Nephron progenitor cell (in vitro differentiated cells): ENCODE measurements around the gene COX18.

ENCODE experiments used
- DNase-seq: peaks from one replicate; pipeline ENCODE4 v3.0.0; 2021
- H3K27ac Mint-ChIP-seq: 2 replicates; pipeline ENCODE4 v1.8.0; 2021; ENCODE audit warnings: mild to moderate bottlenecking, moderate library complexity, mixed read lengths
- H3K27me3 Mint-ChIP-seq: 2 replicates; pipeline ENCODE4 v1.8.0; 2021; ENCODE audit warnings: mild to moderate bottlenecking, low read depth, mixed read lengths; ENCODE audit not compliant: poor library complexity
- H3K36me3 Mint-ChIP-seq: 2 replicates; pipeline ENCODE4 v1.8.0; 2021; ENCODE audit warnings: low read depth, mixed read lengths
- H3K4me1 Mint-ChIP-seq: 2 replicates; pipeline ENCODE4 v1.8.0; 2021; ENCODE audit warnings: mixed read lengths
- H3K4me3 Mint-ChIP-seq: 2 replicates; pipeline ENCODE4 v1.8.0; 2021; ENCODE audit warnings: mild to moderate bottlenecking, moderate library complexity, mixed read lengths
- H3K9me3 Mint-ChIP-seq: 2 replicates; pipeline ENCODE4 v1.8.0; 2021; ENCODE audit warnings: mild to moderate bottlenecking, moderate library complexity, mixed read lengths
- TF ChIP-seq, protein P1 (sequence below): fragments of 200-600 bp; sonication (generic); IDR thresholded peaks from 2 replicates; pipeline ENCODE4 v1.5.0; 2021; ENCODE audit warnings: antibody characterized with exemption

COX18 gene

DNA sequence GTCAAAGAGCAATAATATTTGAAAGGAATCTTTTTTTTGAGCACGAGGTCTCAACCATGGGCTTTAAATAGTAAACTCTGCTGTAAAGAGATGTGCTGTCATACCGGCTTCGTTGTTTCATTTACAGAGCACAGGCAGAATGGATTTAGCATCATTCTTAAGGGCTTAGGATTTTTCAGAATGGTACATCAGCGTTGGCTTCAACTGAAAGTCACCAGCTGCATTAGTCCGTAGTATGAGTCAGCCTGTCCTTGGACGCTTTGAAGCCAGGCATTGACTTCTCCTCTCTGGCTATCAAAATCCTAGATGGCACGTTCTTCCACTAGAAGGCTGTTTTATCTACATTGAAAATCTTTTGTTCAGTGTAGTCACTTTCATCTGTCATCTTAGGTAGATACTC, 23.6 kb downstream of the COX18 start:
- H3K4me3 Mint-ChIP-seq, result no peak overlapping the region
- TF ChIP-seq, protein P1, sequence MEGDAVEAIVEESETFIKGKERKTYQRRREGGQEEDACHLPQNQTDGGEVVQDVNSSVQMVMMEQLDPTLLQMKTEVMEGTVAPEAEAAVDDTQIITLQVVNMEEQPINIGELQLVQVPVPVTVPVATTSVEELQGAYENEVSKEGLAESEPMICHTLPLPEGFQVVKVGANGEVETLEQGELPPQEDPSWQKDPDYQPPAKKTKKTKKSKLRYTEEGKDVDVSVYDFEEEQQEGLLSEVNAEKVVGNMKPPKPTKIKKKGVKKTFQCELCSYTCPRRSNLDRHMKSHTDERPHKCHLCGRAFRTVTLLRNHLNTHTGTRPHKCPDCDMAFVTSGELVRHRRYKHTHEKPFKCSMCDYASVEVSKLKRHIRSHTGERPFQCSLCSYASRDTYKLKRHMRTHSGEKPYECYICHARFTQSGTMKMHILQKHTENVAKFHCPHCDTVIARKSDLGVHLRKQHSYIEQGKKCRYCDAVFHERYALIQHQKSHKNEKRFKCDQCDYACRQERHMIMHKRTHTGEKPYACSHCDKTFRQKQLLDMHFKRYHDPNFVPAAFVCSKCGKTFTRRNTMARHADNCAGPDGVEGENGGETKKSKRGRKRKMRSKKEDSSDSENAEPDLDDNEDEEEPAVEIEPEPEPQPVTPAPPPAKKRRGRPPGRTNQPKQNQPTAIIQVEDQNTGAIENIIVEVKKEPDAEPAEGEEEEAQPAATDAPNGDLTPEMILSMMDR, result no peak
- no peak overlapping the region for H3K27ac Mint-ChIP-seq
- no peaks in the 10 kb centered on the region for H3K9me3 Mint-ChIP-seq
- H3K27me3 Mint-ChIP-seq, result no peaks in the 10 kb centered on the region
- no peaks in the 10 kb centered on the region for H3K36me3 Mint-ChIP-seq
- no peaks in the 10 kb centered on the region for H3K4me1 Mint-ChIP-seq
- DNase-seq, result no peak

DNA sequence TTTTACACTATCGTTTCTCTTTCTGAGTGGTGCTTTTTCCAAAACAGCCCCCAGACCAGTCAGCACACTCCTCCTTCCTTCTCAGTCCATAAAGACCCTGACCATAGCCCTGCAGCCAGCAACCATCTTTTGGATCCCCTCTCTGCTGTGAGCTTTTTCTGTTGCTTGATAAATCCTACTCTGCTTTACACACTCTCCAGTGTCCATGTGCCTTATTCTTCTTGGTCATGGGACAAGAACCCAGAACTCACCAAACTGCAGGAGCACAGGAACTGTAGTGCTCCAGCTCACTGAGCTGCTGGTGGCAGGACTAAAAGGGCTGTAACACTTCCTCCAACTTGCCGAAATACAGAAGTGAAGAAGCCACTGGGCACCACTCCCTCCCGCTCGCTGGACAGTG, 32.5 kb downstream of the COX18 start:
- TF ChIP-seq, protein P1, result no peak
- Mint-ChIP-seq H3K4me3 (no peak overlapping the region), H3K9me3 (peaks cover 28% of the 10 kb centered on the region), H3K27ac (no peak overlapping the region), H3K27me3 (no peaks in the 10 kb centered on the region), H3K36me3 (peaks cover 7% of the 10 kb centered on the region), H3K4me1 (no peaks in the 10 kb centered on the region)
- DNase-seq, result no peak

DNA sequence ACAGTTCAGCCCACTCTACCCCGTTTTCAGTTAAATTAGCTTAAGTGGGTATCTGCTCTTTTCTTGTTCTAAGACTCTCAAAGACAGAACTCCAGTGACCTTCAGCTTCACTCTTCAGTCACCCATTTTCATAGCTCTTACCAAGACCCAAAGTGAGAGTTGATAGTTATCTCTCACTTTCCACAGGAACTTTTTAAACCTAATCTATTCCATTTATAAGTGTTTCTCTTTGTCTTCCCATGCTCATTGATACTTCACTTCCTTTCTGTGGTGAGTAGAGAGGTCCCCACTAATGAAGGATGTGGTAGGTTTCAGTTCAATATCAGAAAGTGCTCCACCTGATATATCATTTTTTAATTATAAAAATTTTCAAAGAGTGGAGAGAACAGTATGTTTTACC, 33.4 kb downstream of the COX18 start:
- Mint-ChIP-seq H3K4me3 (no peak overlapping the region), H3K36me3 (peaks cover 7% of the 10 kb centered on the region), H3K4me1 (no peaks in the 10 kb centered on the region), H3K27me3 (no peaks in the 10 kb centered on the region), H3K27ac (no peak overlapping the region), H3K9me3 (peaks cover 28% of the 10 kb centered on the region)
- no peak for DNase-seq
- TF ChIP-seq, protein P1, result no peak

DNA sequence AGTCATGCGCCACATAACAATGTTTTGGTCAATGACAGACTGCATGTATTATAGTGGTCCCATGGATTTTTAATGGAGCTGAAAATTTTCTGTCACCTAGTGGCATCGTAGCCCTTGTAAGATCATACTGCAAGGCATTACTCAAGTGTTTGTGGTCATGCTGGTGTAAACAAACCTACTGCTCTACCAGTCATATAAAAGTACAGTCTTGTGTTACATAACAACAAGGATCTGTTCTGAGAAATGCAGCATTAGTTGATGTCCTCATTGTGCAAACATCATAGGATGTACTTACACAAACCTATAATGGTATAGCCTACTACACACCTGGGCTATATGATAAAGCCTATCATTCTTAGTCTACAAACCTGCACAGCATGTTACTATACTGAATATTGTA, 34.6 kb downstream of the COX18 start:
- no peak for DNase-seq
- no peak overlapping the region for H3K4me3 Mint-ChIP-seq
- H3K36me3 Mint-ChIP-seq, result peaks cover 7% of the 10 kb centered on the region
- peaks cover 34% of the 10 kb centered on the region for H3K9me3 Mint-ChIP-seq
- no peak overlapping the region for H3K27ac Mint-ChIP-seq
- H3K27me3 Mint-ChIP-seq, result no peaks in the 10 kb centered on the region
- TF ChIP-seq, protein P1, result no peak
- H3K4me1 Mint-ChIP-seq, result no peaks in the 10 kb centered on the region

DNA sequence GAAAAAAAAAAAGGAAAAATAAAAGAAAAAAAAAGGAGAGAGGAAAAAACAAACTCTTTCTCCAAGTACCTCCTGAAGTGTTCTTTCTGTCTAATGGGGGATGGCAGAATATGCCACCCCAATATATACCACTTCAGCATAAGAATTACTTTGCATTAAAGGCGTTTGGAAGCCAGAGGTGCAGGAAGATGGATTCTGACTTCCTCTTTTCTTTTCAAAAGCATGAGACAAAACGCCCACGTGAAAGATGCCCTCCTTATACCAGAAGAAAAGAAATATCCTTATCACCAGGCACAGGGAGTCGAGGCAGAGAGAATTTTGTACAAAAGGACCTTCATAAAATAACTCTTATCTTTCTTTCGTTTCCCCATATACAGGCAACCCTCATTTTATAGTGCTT, 40.9 kb downstream of the COX18 start:
- TF ChIP-seq, protein P1, result no peak
- Mint-ChIP-seq H3K9me3 (peaks cover 13% of the 10 kb centered on the region), H3K4me1 (no peaks in the 10 kb centered on the region), H3K27me3 (peaks cover 2% of the 10 kb centered on the region), H3K4me3 (no peak overlapping the region), H3K27ac (no peak overlapping the region), H3K36me3 (peaks cover 4% of the 10 kb centered on the region)
- DNase-seq, result no peak

DNA sequence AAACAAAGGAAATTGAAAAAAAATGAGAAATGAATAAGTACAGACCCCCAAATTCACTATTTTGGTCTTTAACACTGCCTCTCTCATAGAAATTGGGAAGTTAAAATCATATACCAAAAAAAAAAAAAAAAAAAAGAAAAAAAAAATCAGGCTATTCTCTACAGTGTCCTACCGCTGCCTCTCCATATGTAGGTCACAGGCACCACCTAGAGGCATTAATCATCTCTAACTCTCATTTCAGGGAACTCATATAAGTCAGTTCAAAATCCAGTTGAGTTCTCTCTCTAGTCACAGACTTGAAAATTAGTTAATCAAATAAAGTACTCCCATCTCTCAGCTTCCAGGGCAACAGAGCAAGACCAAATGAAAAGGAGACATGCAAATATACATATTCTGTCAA, 47.9 kb downstream of the COX18 start:
- H3K4me1 Mint-ChIP-seq, result peaks cover 14% of the 10 kb centered on the region
- no peaks in the 10 kb centered on the region for H3K27me3 Mint-ChIP-seq
- H3K9me3 Mint-ChIP-seq, result no peaks in the 10 kb centered on the region
- H3K4me3 Mint-ChIP-seq, result no peak overlapping the region
- no peaks in the 10 kb centered on the region for H3K36me3 Mint-ChIP-seq
- H3K27ac Mint-ChIP-seq, result no peak overlapping the region
- TF ChIP-seq, protein P1, result no peak
- no peak for DNase-seq
